GM21360 (cell line): ENCODE data around the gene WDFY3.

ENCODE experiments used
- ATAC-seq: cut with Tn5 transposase; IDR thresholded peaks from one replicate; pipeline ENCODE4 v1.9.1; 2021; ENCODE audit warnings: mild to moderate bottlenecking, moderate library complexity; ENCODE audit not compliant: unreplicated experiment

The WDFY3 gene

DNA sequence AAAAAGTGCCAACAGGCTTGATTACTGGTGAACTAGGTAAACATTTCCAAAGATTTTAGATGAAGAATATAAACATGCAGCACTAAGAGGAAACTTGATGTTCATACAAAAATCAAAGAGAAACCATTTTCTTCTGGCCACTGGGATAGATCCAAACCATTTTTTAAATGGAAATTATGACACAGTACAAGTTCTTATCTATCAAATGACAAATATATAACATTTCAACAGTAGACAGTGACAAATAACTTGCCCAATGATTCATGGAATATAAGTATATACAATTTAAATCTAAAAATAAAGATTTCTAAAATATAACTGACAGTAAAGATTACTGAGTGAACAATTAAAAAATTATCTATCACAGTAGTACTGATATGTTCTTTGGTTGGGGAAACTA lies 232.5 kb downstream of the WDFY3 start:
- ATAC-seq = no peak

DNA sequence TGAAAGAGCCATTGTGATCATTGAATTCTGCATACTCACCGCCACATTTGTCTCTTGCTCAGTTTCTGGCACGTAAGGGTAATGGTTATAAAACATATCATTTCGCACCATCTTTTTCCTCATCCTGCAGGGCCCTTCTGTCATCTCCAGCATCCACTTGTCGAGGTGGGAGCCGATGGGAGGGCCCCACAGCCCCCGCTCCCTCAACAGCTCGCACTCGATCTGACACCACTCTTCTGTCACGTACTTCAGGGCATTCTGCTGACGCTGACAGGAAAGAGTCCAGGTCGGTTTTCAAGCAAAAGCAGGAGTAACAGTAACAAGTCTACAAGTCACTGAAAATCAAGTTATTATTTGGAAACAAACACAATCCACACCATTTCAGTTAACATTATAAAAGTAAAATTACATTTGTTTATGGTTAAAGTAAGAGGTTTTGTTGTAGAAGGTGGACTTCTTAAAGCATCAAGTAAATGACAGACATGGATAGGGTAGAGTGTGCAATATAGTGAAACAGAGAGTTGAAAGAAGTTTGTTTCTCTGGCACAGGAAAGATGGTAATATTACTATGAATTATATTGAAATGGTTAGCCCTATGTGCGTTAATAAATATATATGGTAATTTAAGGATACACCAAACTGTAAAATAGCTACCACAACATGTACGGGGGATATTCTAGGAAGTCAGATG lies 233.0 kb downstream of the WDFY3 start:
- ATAC-seq = no peak

DNA sequence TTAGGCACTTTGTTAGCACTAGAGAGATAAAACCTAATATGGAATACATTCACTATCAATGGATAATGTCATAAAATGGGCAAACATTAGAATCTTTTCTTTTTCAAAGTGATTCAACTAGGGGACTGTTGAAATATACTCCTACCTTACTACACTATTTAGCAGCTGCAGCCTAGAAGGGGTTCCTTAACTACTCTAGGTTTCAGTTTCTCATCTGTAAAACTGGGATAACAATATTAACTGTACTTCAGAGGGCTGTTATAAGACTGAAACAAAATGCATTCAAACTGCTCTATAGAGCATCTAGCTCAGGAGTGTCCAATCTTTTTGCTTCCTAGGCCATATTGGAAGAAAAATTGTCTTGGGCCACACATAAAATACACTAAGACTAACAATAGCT lies 236.1 kb downstream of the WDFY3 start:
- no peak for ATAC-seq

DNA sequence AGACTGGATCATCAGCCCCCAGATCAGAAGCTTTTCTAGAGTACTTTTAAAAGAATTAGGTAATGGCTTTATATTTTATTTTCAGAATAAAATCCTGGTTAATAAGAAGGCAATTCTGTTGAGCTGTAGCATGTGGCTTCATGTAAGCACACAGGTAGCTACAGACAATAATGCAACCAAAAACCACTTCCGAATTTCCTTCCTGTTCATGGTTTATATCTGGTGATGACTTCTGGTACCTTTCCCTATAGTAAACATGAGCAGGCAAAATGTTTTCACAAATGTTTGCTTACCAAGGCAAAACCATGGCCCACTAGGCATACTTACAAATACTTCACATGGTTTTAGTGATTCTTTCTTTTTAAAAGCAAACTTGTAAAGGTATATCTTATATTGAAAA lies 239.0 kb downstream of the WDFY3 start:
- ATAC-seq = no peak

DNA sequence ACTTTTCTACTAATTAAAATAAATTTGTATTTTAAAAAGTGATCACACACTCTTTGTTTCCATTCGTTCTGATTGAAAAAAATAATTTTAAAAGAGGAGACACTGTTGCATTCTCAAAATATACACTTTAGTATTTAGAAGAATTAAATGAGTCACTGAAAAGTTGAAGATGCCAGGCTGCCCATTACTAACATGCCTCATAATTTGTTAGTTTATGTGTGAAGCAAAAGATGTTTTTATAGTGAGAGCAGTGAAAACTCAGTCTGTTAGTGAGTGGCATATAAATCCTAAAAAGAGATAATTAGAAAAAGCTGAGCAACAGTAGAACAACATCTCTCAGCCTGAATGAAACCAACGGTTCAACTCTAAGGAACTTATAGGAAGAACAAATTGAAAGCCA lies 240.1 kb downstream of the WDFY3 start:
- ATAC-seq = no peak

DNA sequence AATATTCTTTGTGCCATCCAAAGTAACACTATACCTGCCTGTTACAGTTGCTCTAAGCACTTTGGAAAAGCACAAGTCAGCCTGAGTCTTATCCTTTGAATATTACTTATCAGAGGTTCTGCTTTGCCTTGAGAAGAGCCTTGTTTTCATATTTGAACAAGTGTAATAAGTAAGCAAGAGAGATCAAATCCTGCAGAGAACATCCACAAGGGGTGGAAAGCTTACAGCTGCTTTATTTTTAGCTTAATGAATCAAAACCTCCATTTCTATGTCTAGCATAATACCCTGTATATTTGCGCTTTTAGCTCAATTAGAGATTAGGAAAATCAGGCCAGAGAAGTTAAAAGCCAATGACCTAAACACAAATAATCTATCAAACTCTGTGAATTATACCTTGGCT lies 243.8 kb downstream of the WDFY3 start:
- ATAC-seq = no peak

DNA sequence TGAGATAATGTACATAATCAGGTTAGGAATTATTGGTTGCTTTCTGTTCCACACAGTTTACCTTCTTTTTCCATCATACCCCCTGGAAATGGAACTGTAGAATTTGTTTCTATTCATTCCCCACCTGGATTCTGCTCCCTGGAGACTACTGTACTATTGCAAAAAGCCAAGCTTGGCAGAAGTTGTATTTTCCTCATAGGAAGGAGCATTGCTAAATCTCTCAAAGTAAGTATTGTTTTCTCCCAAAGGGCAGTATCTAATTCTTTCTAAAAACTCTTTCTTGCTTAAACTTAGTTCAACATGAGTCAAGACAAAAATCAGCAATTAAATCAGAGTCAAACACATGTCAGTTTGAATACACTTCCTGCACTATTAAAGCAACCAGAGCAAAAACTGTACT lies 247.4 kb downstream of the WDFY3 start:
- ATAC-seq = no peak

DNA sequence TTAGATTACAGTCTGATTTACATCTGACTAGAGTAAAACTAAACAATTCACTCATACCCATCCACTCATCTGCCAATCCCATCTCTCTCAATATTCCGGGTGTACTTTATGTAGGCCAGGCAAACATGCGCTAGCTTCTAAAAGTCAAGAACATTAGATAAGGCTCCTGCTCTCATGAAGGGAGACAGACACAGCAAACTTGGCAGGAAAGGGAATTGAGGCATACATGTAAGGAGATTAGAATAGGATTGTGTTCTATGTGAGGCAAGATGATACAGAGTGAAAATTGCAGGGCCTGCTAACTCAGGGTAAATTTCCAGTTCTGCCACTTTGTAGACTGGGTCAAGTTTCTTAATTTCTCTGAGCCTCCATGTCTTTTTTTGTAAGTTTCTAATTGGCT lies 247.8 kb downstream of the WDFY3 start:
- ATAC-seq = no peak

DNA sequence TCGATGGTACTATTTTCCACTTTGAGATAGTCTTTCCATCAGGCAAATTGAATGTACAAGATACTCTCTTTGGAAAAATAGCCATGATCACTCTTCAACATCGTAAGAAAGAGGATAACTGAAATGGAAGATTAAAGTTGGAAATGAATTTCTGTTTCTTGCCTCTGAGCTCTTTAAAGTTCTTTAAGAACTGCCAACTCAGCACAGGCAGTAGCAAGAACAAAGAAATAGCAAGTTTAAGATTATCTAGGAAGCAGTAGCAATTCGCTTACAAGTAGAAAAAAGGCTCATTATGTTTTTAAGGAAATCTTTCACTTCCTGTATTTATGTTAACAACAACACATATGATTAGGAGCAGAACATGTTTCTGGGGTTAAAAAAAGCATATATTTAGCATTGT lies 255.9 kb downstream of the WDFY3 start:
- ATAC-seq = no peak

DNA sequence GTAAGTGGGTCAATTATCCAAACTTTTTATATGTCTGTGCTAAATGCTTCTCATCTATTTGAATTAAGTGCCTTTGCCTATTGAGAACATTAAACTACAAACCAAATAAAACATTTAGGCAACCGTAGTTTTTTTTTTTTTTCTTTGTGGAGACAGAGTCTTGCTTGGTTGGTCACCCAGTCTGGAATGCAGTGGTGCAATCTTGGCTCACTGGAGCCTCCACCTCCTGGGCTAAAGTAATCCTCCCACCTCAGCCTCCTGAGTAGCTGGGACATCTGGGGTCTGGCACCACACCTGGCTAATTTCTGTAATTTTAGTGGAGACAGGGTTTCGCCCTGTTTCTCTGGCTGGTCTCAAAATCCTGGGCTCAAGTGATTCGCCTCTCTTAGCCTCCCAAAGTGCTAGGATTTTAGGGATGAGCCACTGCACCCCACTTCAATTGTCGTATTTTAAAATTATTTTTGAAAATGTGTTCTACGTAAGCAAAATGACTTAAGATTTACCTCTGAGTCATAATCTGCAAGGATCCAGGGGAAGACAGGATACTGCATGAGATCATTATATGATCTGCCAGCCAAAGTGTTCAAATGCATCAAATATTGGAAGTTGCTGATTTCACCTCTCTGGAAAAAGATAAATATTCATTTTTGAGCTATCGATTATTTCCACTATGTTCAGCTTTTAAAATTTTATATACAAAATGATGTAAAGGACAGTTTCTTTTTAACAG lies 257.9 kb downstream of the WDFY3 start:
- no peak for ATAC-seq

DNA sequence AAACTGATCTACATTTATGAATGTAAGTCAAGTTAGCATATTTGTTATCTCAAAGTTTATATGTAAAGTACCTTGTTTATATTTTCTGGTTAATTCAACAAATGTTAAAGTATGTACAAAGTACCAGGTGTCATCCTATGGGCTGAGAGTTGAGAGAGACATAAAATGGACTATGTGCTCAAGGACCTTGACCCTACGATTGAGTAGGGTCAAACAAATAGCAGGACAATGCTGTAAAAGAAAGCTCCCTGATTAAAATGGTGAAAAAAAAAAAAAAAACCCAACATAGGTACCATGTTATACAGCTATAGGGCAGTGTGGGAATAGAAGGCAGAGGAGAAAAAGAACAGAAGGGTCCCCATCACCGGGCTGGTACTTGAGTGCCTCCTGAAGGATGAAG lies 260.2 kb downstream of the WDFY3 start:
- ATAC-seq = no peak

DNA sequence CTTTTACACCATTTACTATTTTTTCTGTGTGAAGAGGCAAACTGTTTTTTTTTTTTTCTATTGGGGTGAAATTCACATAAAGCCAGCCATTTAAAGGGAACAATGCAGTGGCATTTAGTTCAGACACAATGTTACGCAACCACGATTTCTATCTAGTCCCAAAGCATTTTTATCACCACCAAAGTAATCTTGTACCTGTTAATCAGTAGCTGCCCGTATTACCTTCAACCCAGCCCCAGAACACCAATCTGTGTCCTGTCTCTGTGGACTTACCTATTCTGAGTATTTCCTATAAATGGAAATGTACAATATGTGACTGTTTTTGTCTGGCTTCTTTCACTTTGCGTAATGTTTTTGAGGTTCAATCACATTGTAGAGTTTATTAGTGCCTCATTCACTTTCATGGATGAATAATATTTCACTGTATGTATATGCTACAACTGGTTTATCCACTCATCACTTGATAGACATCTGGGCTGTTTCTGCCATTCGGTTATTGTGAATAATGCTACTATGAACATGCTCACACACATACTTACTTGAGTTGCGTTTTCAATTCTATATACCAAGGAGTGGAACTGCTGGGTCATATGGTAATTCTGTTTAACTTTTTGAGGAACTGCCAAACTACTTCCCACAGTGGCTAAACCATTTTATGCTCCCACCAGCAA lies 267.4 kb downstream of the WDFY3 start:
- no peak for ATAC-seq

DNA sequence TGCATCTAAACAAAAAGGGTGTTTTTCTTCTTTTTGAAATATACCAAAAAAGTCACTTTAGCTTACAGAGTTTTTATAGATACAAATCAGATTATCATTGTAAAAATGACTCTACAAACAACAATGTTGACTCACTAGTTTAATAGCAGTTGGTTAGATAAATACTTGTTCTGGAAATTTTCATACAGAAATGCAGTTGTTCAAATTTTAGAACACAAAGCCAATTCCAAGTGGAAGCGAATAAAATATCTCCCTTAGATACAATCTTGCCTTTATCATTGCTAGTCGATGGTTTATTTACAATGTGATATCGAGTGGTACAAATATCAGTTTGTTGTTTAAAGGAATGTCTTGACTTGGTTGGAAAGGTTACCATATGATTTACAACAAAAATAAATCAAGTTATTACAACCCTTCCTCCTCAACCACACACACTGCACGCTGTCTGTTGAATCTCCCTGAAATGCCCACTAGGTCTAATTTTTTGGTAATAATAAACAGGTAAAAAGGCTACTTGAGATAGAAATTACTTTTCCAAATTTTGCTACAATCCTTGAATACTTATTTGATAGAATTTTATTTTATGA lies 268.8 kb downstream of the WDFY3 start:
- no peak for ATAC-seq

DNA sequence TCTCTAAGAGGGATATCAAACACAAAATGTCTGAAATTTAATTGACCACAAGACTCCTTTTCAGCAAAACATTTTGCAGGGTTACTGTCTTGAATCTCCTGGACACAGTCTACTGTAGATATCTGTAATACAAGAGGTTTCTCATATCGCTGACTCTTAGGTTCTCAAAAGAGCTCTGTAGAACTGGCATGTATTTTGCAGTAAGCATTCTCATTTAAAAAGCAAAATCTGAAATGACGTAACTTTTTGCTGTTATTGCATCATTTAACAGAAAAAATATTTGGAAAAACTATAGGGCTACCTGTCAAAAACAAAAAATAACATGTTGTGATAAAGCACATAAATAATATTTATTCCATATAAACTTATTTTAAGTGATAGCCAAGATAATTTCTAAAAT lies 269.3 kb downstream of the WDFY3 start:
- no peak for ATAC-seq

DNA sequence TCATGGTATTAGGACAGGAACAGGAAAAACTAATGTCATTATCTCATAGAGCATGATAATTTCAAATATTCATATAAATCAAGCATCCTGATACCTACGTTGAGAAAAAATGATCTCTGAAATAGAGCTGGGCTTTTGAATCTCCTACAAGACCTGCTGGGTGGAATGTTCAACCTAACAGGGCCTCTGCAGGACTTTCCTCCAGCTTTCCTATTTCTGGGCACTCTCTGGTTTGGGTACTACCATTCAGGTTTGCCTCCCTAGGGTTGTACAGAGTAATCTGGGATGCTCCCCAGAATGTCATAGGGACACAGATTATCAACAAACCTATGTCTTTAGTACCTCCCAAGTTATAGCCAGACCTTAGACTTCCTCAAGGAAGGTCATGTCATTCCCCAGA lies 274.7 kb downstream of the WDFY3 start:
- ATAC-seq = no peak

DNA sequence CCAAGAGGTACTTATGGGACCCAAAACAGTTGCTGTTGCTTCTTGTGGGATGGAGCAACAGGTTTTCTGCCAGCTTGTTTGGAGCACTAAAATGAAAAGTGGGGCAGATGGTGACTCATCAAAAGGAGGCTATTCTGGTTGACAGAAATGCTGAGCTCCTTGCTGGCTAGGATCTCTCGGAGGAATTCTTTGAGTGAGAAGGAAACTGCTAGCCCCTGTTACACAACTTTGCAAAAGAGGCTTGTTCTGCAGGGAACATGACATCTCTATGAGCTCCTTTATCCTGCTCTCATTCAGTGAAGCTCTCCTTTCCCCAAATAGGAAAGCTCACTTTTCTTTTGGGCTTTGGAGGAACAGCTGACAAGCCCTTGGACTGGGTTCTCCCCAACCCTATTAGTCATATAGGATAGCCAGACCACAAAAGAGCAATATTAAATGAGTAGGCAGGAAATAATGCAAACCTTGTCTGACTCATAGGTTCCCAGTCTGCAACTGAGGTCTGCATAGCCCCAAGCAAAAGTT lies 275.3 kb downstream of the WDFY3 start:
- no peak for ATAC-seq

DNA sequence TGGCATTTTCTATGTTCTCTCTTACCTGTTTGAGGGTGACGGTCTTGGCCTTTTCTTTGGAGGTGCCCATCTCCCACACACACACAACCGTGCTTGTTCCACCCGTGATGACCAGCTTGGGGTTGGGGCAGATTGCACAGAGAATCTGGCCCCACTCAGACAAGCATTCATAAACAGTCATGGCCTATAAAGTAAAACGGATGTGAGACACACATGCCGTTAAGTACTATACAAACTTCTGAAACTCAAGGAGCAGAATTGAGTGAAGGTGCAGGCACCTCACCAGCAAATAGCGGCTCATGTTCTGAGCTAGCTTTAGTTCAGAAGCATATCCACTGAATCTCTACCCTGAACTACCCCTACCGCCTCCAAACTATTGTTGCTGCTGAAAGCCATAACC lies 276.0 kb downstream of the WDFY3 start:
- no peak for ATAC-seq

DNA sequence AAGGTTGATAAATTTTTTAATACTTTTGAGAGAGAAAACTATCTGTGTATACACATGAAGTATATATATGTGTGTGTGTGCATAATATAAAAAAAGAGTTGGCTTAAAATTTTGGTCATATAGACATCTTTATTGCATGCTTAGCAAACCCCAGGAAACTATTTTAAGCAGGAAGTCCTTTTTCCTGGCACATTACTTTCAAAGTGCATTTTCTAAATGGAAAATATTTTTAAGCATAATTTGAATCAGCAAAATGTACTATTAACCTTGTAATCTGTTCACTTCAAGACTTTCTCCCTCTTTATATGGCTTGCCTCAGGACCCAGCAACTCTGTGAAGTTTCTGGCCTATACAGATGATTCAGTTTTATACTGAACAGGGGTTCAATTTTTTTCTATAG lies 277.3 kb downstream of the WDFY3 start:
- ATAC-seq = no peak

DNA sequence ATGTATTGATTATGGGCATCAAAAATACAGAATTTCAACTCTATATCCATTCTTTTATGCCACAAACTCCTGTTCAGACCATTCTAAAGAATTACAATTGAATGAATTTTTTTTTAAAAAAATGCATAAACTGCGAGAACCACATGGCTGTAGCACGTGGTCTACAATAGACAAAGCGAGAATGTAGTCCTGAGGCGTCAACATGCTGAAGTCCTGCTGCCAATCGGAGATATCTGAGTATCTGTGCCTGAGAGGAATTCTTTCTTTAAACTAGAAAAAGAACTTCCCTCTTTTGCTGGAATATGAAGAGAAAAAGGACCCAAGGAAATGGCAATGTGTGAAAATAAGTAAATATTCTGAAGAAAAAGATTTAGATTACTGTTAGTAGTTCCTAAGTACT lies 277.9 kb downstream of the WDFY3 start:
- ATAC-seq = no peak

DNA sequence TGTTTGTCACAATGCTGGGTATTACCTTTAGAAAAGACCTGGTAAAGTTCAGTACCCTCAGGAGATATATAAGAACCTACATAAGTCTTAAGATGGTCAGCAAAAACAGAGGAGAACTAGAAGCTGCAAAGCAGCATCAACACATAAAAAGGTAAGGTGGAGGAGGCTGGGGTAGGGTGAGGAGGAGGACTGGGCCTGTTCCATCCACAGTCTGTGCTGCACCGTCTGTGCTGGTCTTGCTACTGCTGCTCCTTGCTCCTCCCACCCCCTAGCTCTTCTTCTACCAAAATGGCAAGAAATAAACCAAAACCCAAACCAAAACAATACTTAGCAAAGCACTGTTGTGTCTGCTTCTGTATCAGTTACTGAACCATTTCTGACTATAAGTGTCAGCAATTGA lies 281.4 kb downstream of the WDFY3 start:
- ATAC-seq = no peak

DNA sequence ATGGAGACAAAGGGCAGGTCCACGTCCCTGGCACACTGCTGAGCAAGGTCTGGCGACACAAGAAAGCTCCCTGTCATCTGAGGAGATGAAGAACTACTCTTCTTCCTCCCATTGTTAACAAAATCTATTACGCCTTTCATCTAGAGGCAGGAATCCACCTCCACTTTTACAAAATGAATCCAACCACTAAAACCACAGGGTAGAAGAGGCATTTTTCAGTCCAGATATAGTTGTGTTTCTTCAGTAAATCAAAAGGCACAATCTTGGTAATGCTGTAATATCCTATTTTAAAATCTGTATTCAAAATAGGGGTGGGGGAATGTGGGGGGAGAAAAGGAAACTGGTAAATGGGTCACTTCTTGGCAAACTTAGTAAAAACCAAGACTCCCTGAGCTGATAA lies 282.1 kb downstream of the WDFY3 start:
- no peak for ATAC-seq
